CD1c-positive myeloid dendritic cell (primary cell): Measurements from ENCODE around the gene FGF11.

ENCODE experiments used
- DNase-seq: peaks from one replicate; pipeline ENCODE4 v3.0.0-alpha.2; 2016; ENCODE audit errors: extremely low spot score

FGF11 gene

GRCh38 chr17:7429722-7430121 lies 9.6 kb upstream of the FGF11 start:
- DNase-seq: no peak

GRCh38 chr17:7431231-7431630 lies 8.1 kb upstream of the FGF11 start:
- DNase-seq: no peak

GRCh38 chr17:7432296-7432695 lies 7.0 kb upstream of the FGF11 start:
- DNase-seq: no peak

- peak; percentile 78 for DNase-seq
Observed at GRCh38 chr17:7435676-7436555, 3.4 kb upstream of the FGF11 start.

GRCh38 chr17:7436556-7437368 lies 2.5 kb upstream of the FGF11 start:
- DNase-seq: peak; percentile 90

GRCh38 chr17:7437369-7437863 lies 1.9 kb upstream of the FGF11 start:
- no peak for DNase-seq

- peak; percentile 71 for DNase-seq
Observed at GRCh38 chr17:7437950-7438614, 1.2 kb upstream of the FGF11 start.

GRCh38 chr17:7438656-7439460 lies 454 bp upstream of the FGF11 start:
- no peak for DNase-seq

GRCh38 chr17:7440113-7440833 lies 961 bp downstream of the FGF11 start:
- peak; percentile 65 for DNase-seq

GRCh38 chr17:7440834-7441195 lies 1.5 kb downstream of the FGF11 start:
- DNase-seq: no peak

GRCh38 chr17:7441266-7441665 lies 2.0 kb downstream of the FGF11 start:
- DNase-seq: no peak

- DNase-seq: no peak
Observed at GRCh38 chr17:7442142-7442541, 2.8 kb downstream of the FGF11 start.

- no peak for DNase-seq
Observed at GRCh38 chr17:7443499-7444485, 4.5 kb downstream of the FGF11 start.

GRCh38 chr17:7444682-7445618 lies 5.6 kb downstream of the FGF11 start, which contains the start of gene CHRNB1:
TSS of gene CHRNB1 (plus strand) at chr17:7445061. CDS start at chr17:7445128, 67 bp downstream.
- peak; percentile 65 for DNase-seq

- no peak for DNase-seq
Observed at GRCh38 chr17:7445619-7445968, 6.3 kb downstream of the FGF11 start.

GRCh38 chr17:7448461-7448860 lies 9.1 kb downstream of the FGF11 start:
- no peak for DNase-seq

GRCh38 chr17:7459961-7460545 lies 20.7 kb downstream of the FGF11 start:
- no peak for DNase-seq
